Endothelial cell of umbilical vein (primary cell): ENCODE measurements around the gene LY6G6C. TPM values are rescaled to one million over a fixed set of nuclear protein-coding genes. Genes with fewer than 3 reads are reported as not detected.

Source experiments
- BruUV-seq: library from RNA; stranded (reverse); fragments of 400-500 nt; replicated peaks from 2 replicates; lab custom pipeline; 2021; lab: Mats Ljungman, UMichigan
- CTCF ChIA-PET: fragments of 300-600, 350-600 bp; sonication (Branson Sonifier 250); formaldehyde crosslinking; loops from one replicate; lab custom pipeline; 2021; ENCODE audit warnings: antibody characterized with exemption, inconsistent platforms; lab: Charles Lee
- POLR2A ChIA-PET: fragments of 300-600, 350-600 bp; sonication (Branson Sonifier 250); formaldehyde crosslinking; loops from one replicate; lab custom pipeline; 2021; ENCODE audit warnings: antibody characterized with exemption, inconsistent platforms; lab: Charles Lee
- DNase-seq: peaks from one replicate; pipeline ENCODE4 v3.0.0-alpha.2; 2011; ENCODE audit warnings: low read depth, low spot score
- FAIRE-seq: peaks from 2 replicates; lab custom pipeline; 2011; peaks lifted over from hg19 to GRCh38; lab: Jason Lieb, UNC
- H2AFZ ChIP-seq: 2 replicates; pipeline ENCODE4 v1.6.0; 2012; ENCODE audit warnings: low read depth, low read length, control low read depth, inconsistent platforms
- H3K27ac ChIP-seq: 2 replicates; pipeline ENCODE4 v1.5.1; 2011; ENCODE audit warnings: low read depth, mild to moderate bottlenecking, control low read depth, low read length, moderate library complexity; ENCODE audit not compliant: insufficient read depth
- H3K27me3 ChIP-seq, 2 experiments: 2 replicates each; pipeline versions ENCODE4 v1.6.0 to v1.6.1; 2011; ENCODE audit warnings: low read length in 2 of 2, mixed read lengths in 1 of 2; ENCODE audit not compliant: control insufficient read depth in 2 of 2, insufficient read depth in 2 of 2
- H3K36me3 ChIP-seq, 2 experiments: 2 replicates in 1 of 2; 3 replicates in 1 of 2; pipeline ENCODE4 v1.5.1; 2011; ENCODE audit warnings: low read length in 2 of 2, mild to moderate bottlenecking in 1 of 2, moderate library complexity in 1 of 2; ENCODE audit not compliant: control insufficient read depth in 2 of 2, insufficient read depth in 2 of 2; ENCODE audit errors: extremely low read depth in 1 of 2
- H3K4me1 ChIP-seq: 3 replicates; pipeline ENCODE4 v1.5.1; 2011; ENCODE audit warnings: mild to moderate bottlenecking, low read length; ENCODE audit not compliant: control insufficient read depth, insufficient read depth; ENCODE audit errors: extremely low read depth
- H3K4me2 ChIP-seq: 2 replicates; pipeline ENCODE4 v1.6.1; 2011; ENCODE audit warnings: low read length, control low read depth, mixed read lengths; ENCODE audit not compliant: insufficient read depth
- H3K4me3 ChIP-seq, 3 experiments: fragments of 200-600 bp in 1 of 3; sonication (generic), shearing (Covaris generic) in 1 of 3; replicated peaks in 1 of 3; 2 replicates each; pipeline ENCODE4 v1.5.1; 2011 to 2016; ENCODE audit warnings: control low read depth in 3 of 3, low read length in 3 of 3, mild to moderate bottlenecking in 2 of 3, inconsistent platforms in 1 of 3, low read depth in 1 of 3, moderate library complexity in 1 of 3; ENCODE audit not compliant: insufficient read depth in 1 of 3
- H3K79me2 ChIP-seq: 2 replicates; pipeline ENCODE4 v1.6.0; 2012; ENCODE audit warnings: low read length, inconsistent platforms; ENCODE audit not compliant: control insufficient read depth, insufficient read depth
- H3K9ac ChIP-seq: replicated peaks from 2 replicates; pipeline ENCODE3; 2011; ENCODE audit warnings: low read length, control low read depth; ENCODE audit not compliant: insufficient read depth; ENCODE audit errors: extremely low read depth
- H3K9me1 ChIP-seq: replicated peaks from 3 replicates; pipeline ENCODE4 v1.6.0; 2011; ENCODE audit warnings: mild to moderate bottlenecking, low read length; ENCODE audit not compliant: control insufficient read depth, insufficient read depth; ENCODE audit errors: extremely low read depth
- H3K9me3 ChIP-seq: replicated peaks from 2 replicates; pipeline ENCODE4 v1.5.1; 2012; ENCODE audit warnings: low read length, inconsistent platforms; ENCODE audit not compliant: control insufficient read depth, insufficient read depth
- H4K20me1 ChIP-seq: replicated peaks from 2 replicates; pipeline ENCODE3; 2011; ENCODE audit warnings: mild to moderate bottlenecking, low read length; ENCODE audit not compliant: control insufficient read depth, insufficient read depth; ENCODE audit errors: extremely low read depth
- CTCF ChIP-seq, 2 donors: IDR thresholded peaks; 1 replicate in 1 of 2; 2 replicates in 1 of 2; pipeline ENCODE4 v1.5.1; 2011; ENCODE audit warnings: low read length in 2 of 2, mild to moderate bottlenecking in 2 of 2, moderate library complexity in 2 of 2, control low read depth in 1 of 2, inconsistent platforms in 1 of 2, low read depth in 1 of 2; ENCODE audit not compliant: insufficient read depth in 1 of 2; ENCODE audit errors: extremely low read depth in 1 of 2
- EZH2 ChIP-seq: IDR thresholded peaks from 2 replicates; pipeline ENCODE4 v1.6.1; 2012; ENCODE audit warnings: borderline replicate concordance, low read depth, mild to moderate bottlenecking, moderate library complexity, low read length, inconsistent platforms; ENCODE audit not compliant: severe bottlenecking
- FOS ChIP-seq: IDR thresholded peaks from 2 replicates; pipeline ENCODE4 v1.6.1; 2011; ENCODE audit warnings: mild to moderate bottlenecking, low read length, moderate library complexity, borderline replicate concordance; ENCODE audit not compliant: insufficient read depth
- GATA2 ChIP-seq: IDR thresholded peaks from 2 replicates; pipeline ENCODE4 v1.7.0; 2011; ENCODE audit warnings: low read depth, mild to moderate bottlenecking, moderate library complexity, mixed read lengths, low read length; ENCODE audit not compliant: insufficient read length, insufficient read depth
- JUN ChIP-seq: IDR thresholded peaks from 2 replicates; pipeline ENCODE4 v1.6.1; 2011; ENCODE audit warnings: borderline replicate concordance, low read depth; ENCODE audit not compliant: insufficient read length, insufficient read depth
- MAX ChIP-seq: IDR thresholded peaks from 2 replicates; pipeline ENCODE4 v1.6.1; 2011; ENCODE audit not compliant: insufficient read depth, insufficient read length
- MYC ChIP-seq: IDR thresholded peaks from one replicate; pipeline ENCODE4 v1.6.1; 2011; ENCODE audit warnings: mild to moderate bottlenecking, low read depth, low read length
- POLR2A ChIP-seq: IDR thresholded peaks from 2 replicates; pipeline ENCODE4 v1.6.1; 2012; ENCODE audit warnings: low read depth, mild to moderate bottlenecking, control low read depth, low read length
- POLR2AphosphoS5 ChIP-seq: IDR thresholded peaks from 2 replicates; pipeline ENCODE4 v1.6.1; 2012; ENCODE audit warnings: low read depth, mild to moderate bottlenecking, control low read depth, low read length, moderate library complexity; ENCODE audit not compliant: insufficient read depth
- dilution Hi-C: fragments of 300-500 bp; cut with MboI; formaldehyde crosslinking; loops from one replicate; pipeline ENCODE4 v1.15.0; 2019; ENCODE audit warnings: low sequenced_read_pairs; ENCODE audit not compliant: extremely low pct_ligation_motif_present
- intact Hi-C: fragments of 100-400 bp; cut with micrococcal nuclease; formaldehyde crosslinking; loops from one replicate; pipeline ENCODE4 v1.10.0; 2022
- polyA plus RNA-seq, 4 experiments: library from polyadenylated mRNA; depleted of rRNA in 3 of 4; stranded (reverse) in 3 of 4; unstranded in 1 of 4; fragments of >200 nt; gene quantifications; 2 replicates each; pipeline versions ENCODE4 v1.2.1 to v1.2.3, GENCODE V29; 2011 to 2012; ENCODE audit warnings: missing spikeins in 1 of 4
- total RNA-seq: library from RNA; stranded (reverse); gene quantifications from 2 replicates; pipeline ENCODE4 v1.2.3, GENCODE V29; 2021

The LY6G6C gene
- total and polyA plus RNA-seq, 2 donors (not counting 3 experiments of a cell fraction or from before 2014, with no cell fraction given) = 0.33 TPM; not detected in 1

GRCh38 chr6:31730631-31731086 is 9.1 kb upstream of the LY6G6C start:
- FAIRE-seq = no peak
- CTCF ChIA-PET = interaction anchor here (0.8 to 5.4 kb wide), 13 partner anchors 7 to 99 kb away, joined by 4 to 42 read pairs (median 8); partner anchors contain the start of genes ABHD16A, HSPA1B, LSM2 and VARS1
- intact Hi-C loops = loop anchor here (1.0 to 10.0 kb wide), 5 partner anchors 8 to 186 kb away; partner anchors contain the start of genes ABHD16A, ATP6V1G2, DDX39B and HSPA1B
- Histone ChIP-seq H4K20me1 (no peaks in the 10 kb centered on the region), H3K79me2 (peaks cover 29% of the 10 kb centered on the region), H3K4me3 (no peak overlapping the region), H3K27ac (no peak overlapping the region), H3K9me3 (no peaks in the 10 kb centered on the region), H3K4me1 (peaks cover 37% of the 10 kb centered on the region), H3K27me3 (no peaks in the 10 kb centered on the region), H3K4me2 (peak overlapping the region; percentile 5), H3K36me3 (peaks cover 19 to 38% of the 10 kb centered on the region in 2 experiments), H2AFZ (no peak overlapping the region), H3K9me1 (no peaks in the 10 kb centered on the region), H3K9ac (no peak overlapping the region)
- POLR2A ChIA-PET = interaction anchor here (1.5 to 2.2 kb wide), 3 partner anchors 9 to 97 kb away, joined by 4 to 14 read pairs (median 4); partner anchors contain the start of genes HSPA1B and MSH5
- dilution Hi-C loops = no loop called here
- no peak for TF ChIP-seq MYC
- no TSS peak for BruUV-seq
- no peak for DNase-seq

GRCh38 chr6:31729979-31730630 is 8.6 kb upstream of the LY6G6C start:
- dilution Hi-C loops (no loop called here), intact Hi-C loops (loop anchor here (1.0 to 10.0 kb wide), 8 partner anchors 8 to 185 kb away; partner anchors contain the start of genes ABHD16A, ATP6V1G2, DDX39B and HSPA1B)
- no TSS peak for BruUV-seq
- H3K4me3 ChIP-seq = peak overlapping the region; percentile 66 to 94 (median 70)
- peak; percentile 98 for TF ChIP-seq POLR2AphosphoS5
- TF ChIP-seq FOS = no peak
- TF ChIP-seq POLR2A = peak; percentile 97
- no peak for TF ChIP-seq MAX
- no peak for TF ChIP-seq JUN
- no peak for TF ChIP-seq GATA2
- TF ChIP-seq CTCF (IDR thresholded peaks at IDR 0.05; ENCODE audit: extremely low read depth in 1 of 2, insufficient read depth in 1 of 2, low read depth in 1 of 2, low read length in 2 of 2) = peak in 1 of 2 donors; percentile 6
- no peak for TF ChIP-seq MYC
- TF ChIP-seq EZH2 = no peak
- H3K27ac ChIP-seq = peak overlapping the region; percentile 54
- no peak overlapping the region for H2AFZ ChIP-seq
- DNase-seq (peak; percentile 94), FAIRE-seq (peak; percentile 87)
- peak overlapping the region; percentile 73 for H3K4me2 ChIP-seq
- peak overlapping the region; percentile 80 for H3K9ac ChIP-seq
- H3K36me3 ChIP-seq = peaks cover 19 to 38% of the 10 kb centered on the region in 2 experiments
- peaks cover 23% of the 10 kb centered on the region for H3K79me2 ChIP-seq
- CTCF ChIA-PET = interaction anchor here (0.8 to 5.4 kb wide), 21 partner anchors 8 to 222 kb away, joined by 3 to 42 read pairs (median 6); partner anchors contain the start of genes ABHD16A, HSPA1B, LSM2 and LY6G5C
- H3K9me3 ChIP-seq = no peaks in the 10 kb centered on the region
- no peaks in the 10 kb centered on the region for H4K20me1 ChIP-seq
- POLR2A ChIA-PET = interaction anchor here (0.5 to 2.2 kb wide), 5 partner anchors 10 to 97 kb away, joined by 3 to 14 read pairs (median 4); partner anchors contain the start of genes HSPA1A, HSPA1B, HSPA1L and MSH5
- H3K9me1 ChIP-seq = no peaks in the 10 kb centered on the region
- peaks cover 38% of the 10 kb centered on the region for H3K4me1 ChIP-seq
- no peaks in the 10 kb centered on the region for H3K27me3 ChIP-seq
